Upper lobe of left lung (tissue), 6 donors: ENCODE measurements around the gene ARHGEF40. TPM values are rescaled to one million over a fixed set of nuclear protein-coding genes. Genes with fewer than 3 reads are reported as not detected.
A peak's percentile ranks its signal among the peaks of the same experiment; 100 is the strongest.

Source experiments
- ATAC-seq, 2 donors: fragments of 200-7000 bp; cut with Tn5 transposase; one replicate each; pipeline ENCODE4 v1.9.1; 2022; ENCODE audit warnings: mild to moderate bottlenecking in 2 of 2, moderate library complexity in 2 of 2; ENCODE audit not compliant: low FRiP score in 2 of 2
- DNase-seq, 2 donors: peaks; one replicate each; pipeline ENCODE4 v3.0.0-alpha.2; 2019 to 2020
- H3K27ac ChIP-seq, 4 donors: fragments of 200-600 bp; sonication (generic); one replicate each; pipeline ENCODE4 v1.5.1; 2016 to 2019
- H3K27me3 ChIP-seq, 4 donors: fragments of 200-600 bp; sonication (generic); one replicate each; pipeline ENCODE4 v1.5.1; 2017 to 2019
- H3K36me3 ChIP-seq, 4 donors: fragments of 200-600 bp; sonication (generic); one replicate each; pipeline ENCODE4 v1.5.1; 2016 to 2019
- H3K4me1 ChIP-seq, 4 donors: fragments of 200-600 bp; sonication (generic); one replicate each; pipeline ENCODE4 v1.5.1; 2018 to 2019
- H3K4me3 ChIP-seq, 4 donors: fragments of 200-600 bp; sonication (generic); one replicate each; pipeline ENCODE4 v1.5.1; 2017 to 2019; ENCODE audit warnings: mild to moderate bottlenecking in 2 of 4, moderate library complexity in 1 of 4
- H3K9me3 ChIP-seq, 4 donors: fragments of 200-600 bp; sonication (generic); one replicate each; pipeline ENCODE4 v1.5.1; 2018 to 2019
- EP300 ChIP-seq, 4 donors: sonication (generic); formaldehyde crosslinking; IDR thresholded peaks; one replicate each; pipeline ENCODE4 v1.5.1; 2017; ENCODE audit warnings: antibody characterized with exemption in 4 of 4, control low read depth in 2 of 4
- POLR2A ChIP-seq, 4 donors: fragments of 450-650 bp; IDR thresholded peaks; one replicate each; pipeline ENCODE4 v1.5.1; 2016 to 2017; ENCODE audit warnings: antibody characterized with exemption in 4 of 4, mild to moderate bottlenecking in 2 of 4
- POLR2AphosphoS5 ChIP-seq, 2 donors: sonication (generic); formaldehyde crosslinking; IDR thresholded peaks; one replicate each; pipeline ENCODE4 v1.5.1; 2017; ENCODE audit warnings: antibody characterized with exemption in 2 of 2
- WGBS, 2 donors: methylation state at CpG; one replicate each; pipeline ENCODE4 v1.1.5; 2017 to 2018; 5-methylcytosine and 5-hydroxymethylcytosine counted together
- total RNA-seq, 6 donors: library from RNA; depleted of rRNA in 4 of 6; stranded (reverse); fragments of >200 nt in 4 of 6; gene quantifications; one replicate each; pipeline versions ENCODE4 v1.1.0 to v1.2.1, GENCODE V29; 2016 to 2021
- TF ChIP-seq, protein P1 (sequence below), 6 experiments: fragments of 450-650 bp in 4 of 6; fragments of 200-600 bp in 2 of 6; sonication (generic) in 2 of 6; IDR thresholded peaks; one replicate each; pipeline ENCODE4 v1.5.1; 2016 to 2019; ENCODE audit warnings: antibody characterized with exemption in 6 of 6
- donor health status: DM: no; HTN: no; CAD: no; lungs with moderate emphysema.
- donor health status: DM: no; HTN: yes; CAD: no; lungs with severe emphysema.

The ARHGEF40 gene
- total RNA-seq, 6 donors from 2014 or later: 24.8 to 74.4 (median 36.0) TPM

DNA sequence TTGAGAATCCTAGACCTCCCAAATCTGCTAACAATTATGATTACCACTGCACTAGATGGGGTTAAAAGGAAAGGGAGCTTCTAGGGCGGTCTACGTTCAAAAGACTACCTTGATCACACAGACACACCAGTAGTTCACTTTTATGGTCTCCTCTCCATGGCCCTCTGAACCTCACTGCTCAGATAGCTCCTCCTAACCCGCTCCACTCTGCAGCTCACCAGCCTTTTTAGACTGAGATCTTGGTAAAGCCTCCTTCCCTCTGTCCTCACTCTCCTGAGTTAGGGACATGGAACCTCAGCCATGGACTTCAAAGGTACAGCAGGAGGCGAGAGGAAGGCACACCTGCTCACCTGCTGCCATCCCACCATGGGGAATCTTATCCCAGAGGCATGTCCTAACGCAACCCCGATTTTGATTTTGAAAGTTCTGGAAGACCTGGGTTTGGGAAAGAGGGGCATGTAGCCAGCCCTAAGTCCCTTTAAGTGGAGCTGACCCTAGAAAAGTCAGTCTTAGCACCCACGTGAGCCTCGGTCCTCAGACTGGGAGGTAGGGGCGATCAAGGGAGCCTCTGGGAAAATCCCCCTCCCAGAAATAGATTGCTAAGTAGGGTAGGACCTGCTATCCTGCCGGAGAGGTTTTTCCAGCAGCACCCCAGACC lies 27.0 kb downstream of the ARHGEF40 start:
- TF ChIP-seq EP300 (IDR thresholded peaks at IDR 0.05): no peak
- TF ChIP-seq POLR2A (IDR thresholded peaks at IDR 0.05): no peak
- TF ChIP-seq, protein P1, sequence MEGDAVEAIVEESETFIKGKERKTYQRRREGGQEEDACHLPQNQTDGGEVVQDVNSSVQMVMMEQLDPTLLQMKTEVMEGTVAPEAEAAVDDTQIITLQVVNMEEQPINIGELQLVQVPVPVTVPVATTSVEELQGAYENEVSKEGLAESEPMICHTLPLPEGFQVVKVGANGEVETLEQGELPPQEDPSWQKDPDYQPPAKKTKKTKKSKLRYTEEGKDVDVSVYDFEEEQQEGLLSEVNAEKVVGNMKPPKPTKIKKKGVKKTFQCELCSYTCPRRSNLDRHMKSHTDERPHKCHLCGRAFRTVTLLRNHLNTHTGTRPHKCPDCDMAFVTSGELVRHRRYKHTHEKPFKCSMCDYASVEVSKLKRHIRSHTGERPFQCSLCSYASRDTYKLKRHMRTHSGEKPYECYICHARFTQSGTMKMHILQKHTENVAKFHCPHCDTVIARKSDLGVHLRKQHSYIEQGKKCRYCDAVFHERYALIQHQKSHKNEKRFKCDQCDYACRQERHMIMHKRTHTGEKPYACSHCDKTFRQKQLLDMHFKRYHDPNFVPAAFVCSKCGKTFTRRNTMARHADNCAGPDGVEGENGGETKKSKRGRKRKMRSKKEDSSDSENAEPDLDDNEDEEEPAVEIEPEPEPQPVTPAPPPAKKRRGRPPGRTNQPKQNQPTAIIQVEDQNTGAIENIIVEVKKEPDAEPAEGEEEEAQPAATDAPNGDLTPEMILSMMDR (IDR thresholded peaks at IDR 0.05): no peak
- DNase-seq: no peak
- Histone ChIP-seq H3K4me3 (peak overlapping the region in 3 of 4 donors; percentile 72 to 84 (median 79)), H3K27ac (peak overlapping the region; percentile 87 to 97 (median 92)), H3K9me3 (no peaks in the 10 kb centered on the region), H3K27me3 (no peaks in the 10 kb centered on the region), H3K36me3 (peaks cover 0 to 11% (median 6%) of the 10 kb centered on the region in 4 donors), H3K4me1 (peaks cover 23 to 45% (median 34%) of the 10 kb centered on the region in 4 donors)
- WGBS, 2 donors: 53 to 60% methylated on average over 10 of the region's 10 CpGs
- ATAC-seq: no peak

DNA sequence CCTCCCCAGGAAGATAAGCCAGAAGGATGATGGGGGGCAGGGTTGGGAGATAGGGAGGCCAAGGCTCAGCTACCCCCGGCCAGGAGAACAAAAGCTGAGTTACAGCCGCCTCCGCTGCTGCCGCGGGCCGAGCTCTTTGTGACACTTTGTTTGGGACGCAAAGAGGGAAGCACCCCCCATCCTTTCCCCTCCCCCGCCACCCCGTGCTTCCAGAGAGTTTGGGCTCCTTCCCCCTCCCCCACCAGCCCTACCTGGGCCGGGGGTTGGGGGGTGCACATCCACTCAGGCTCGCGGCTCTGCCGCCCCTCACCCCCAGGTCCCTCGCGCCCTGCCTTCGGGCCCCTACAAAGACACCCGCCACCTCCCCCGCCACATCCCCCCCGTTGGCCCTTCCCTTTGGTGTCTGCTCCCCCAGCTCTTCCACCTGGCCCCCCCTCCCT lies 27.6 kb downstream of the ARHGEF40 start:
- WGBS, 2 donors: 1 to 3% methylated on average over 6 to 11 of the region's 19 CpGs
- peak in 1 of 2 donors; percentile 74 for DNase-seq

DNA sequence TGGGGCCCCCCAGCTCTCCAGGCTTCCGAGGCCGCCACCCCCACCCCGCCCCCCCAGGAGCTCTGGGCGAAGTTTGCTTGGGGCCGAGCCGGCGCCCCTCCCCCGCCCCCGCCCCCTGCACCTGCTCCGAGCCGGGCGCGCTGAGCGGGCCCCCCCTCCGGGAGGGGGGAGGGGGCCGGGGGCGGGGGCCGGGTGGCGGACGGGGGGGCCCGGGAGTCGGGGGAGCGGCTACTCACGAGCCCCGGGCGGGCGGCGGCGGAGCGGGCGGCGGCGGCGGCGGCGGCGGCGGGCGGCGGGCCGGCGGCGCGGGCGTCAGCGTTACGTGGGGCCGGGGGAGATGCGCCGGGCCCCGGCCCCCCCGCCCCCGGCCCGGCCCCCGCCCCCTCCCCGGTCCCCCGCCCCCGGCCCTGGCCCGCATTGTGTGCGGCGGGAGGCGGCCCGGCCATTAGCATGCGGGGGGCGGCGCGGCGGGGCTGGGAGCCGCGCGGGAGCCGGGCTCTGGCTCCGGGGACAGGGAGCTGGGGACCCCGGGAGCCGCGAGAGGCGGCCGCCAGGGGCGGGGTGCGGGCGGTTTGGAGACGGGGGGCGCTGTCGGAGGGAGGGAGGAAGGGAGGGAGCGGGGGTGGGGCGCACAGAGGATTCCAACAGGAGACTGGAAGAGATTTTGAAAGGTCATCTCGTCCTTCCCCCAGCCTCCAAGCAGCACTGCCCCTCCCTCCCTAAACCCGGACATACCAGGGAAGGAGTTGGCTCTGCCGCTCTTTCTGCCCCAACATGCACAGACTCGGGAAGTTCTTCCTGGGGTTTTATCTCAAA lies 28.2 kb downstream of the ARHGEF40 start, which contains the start of gene ZNF219:
Gene ZNF219, minus strand, starts transcription at position 580 of the 816 bp plus-strand sequence. CDS start 5,064 bp downstream, outside the sequence.
- Histone ChIP-seq H3K36me3 (peaks cover 0 to 1% (median 0%) of the 10 kb centered on the region in 4 donors), H3K27ac (peak within 1 kb of the TSS; percentile 87 to 97 (median 92)), H3K27me3 (no peaks in the 10 kb centered on the region), H3K4me1 (peaks cover 27 to 46% (median 36%) of the 10 kb centered on the region in 4 donors), H3K9me3 (no peaks in the 10 kb centered on the region), H3K4me3 (peak within 1 kb of the TSS; percentile 66 to 84 (median 76))
- 0 to 3% methylated on average over 7 of the region's 90 CpGs for WGBS, 2 donors
- peak in 1 of 2 donors; percentile 68 for ATAC-seq
- TF ChIP-seq EP300 (IDR thresholded peaks at IDR 0.05) (no peak), POLR2A (IDR thresholded peaks at IDR 0.05) (peak in 1 of 4 donors; percentile 44), POLR2AphosphoS5 (IDR thresholded peaks at IDR 0.05) (peak in 1 of 2 donors; percentile 65)
- TF ChIP-seq, protein P1 (IDR thresholded peaks at IDR 0.05): peak in 1 of 6 experiments; percentile 24
- peak; percentile 66 to 91 for DNase-seq

More for the DNA sequence above, 27.6 kb downstream of the ARHGEF40 start:
- no peak for TF ChIP-seq POLR2AphosphoS5 (IDR thresholded peaks at IDR 0.05)
- no peaks in the 10 kb centered on the region for H3K27me3 ChIP-seq
- peaks cover 0 to 7% (median 3%) of the 10 kb centered on the region in 4 donors for H3K36me3 ChIP-seq
- peak overlapping the region; percentile 25 to 84 (median 76) for H3K4me3 ChIP-seq
- peak overlapping the region; percentile 87 to 97 (median 92) for H3K27ac ChIP-seq
- peak in 1 of 2 donors; percentile 14 for ATAC-seq
- peaks cover 23 to 43% (median 33%) of the 10 kb centered on the region in 4 donors for H3K4me1 ChIP-seq
- no peaks in the 10 kb centered on the region for H3K9me3 ChIP-seq

DNA sequence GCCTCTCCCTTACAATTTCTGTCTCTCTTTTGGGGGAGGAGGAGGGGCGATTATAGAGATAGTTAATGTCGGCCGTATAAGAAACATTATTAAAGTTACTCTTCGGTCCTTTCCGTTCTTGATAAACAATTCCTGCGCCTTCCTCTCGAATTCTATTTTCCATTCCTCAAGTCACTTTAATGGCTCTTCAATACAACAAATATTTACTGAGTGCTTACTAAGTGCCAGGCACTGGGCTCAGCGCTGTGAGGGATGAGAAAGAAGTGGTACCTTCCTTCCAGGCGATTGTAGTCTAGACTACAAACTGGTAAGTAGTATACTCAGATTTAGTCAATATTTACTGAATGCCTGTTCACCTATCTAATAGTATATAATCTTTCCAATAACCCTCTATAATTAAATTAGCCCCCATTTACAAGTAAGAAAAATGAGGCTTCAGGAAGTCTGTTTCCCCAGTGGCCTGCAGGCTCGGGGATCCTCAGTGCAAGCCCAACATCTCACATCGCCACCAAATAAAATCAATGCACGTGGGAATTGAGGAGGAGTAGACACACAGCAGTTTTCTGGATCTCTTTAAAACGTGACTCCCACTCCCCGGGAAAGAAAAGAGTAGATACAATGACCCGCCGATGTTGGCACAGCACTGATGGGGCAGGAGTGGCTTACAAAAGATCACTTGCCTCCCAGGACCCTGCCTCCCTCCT lies 28.9 kb downstream of the ARHGEF40 start:
- H3K9me3 ChIP-seq: no peaks in the 10 kb centered on the region
- no peak for TF ChIP-seq POLR2A (IDR thresholded peaks at IDR 0.05)
- no peak for TF ChIP-seq EP300 (IDR thresholded peaks at IDR 0.05)
- TF ChIP-seq POLR2AphosphoS5 (IDR thresholded peaks at IDR 0.05): no peak
- TF ChIP-seq, protein P1 (IDR thresholded peaks at IDR 0.05): no peak
- H3K27me3 ChIP-seq: no peaks in the 10 kb centered on the region
- 13 to 14% methylated on average over 16 of the region's 16 CpGs for WGBS, 2 donors
- DNase-seq (no peak), ATAC-seq (no peak)
- peak overlapping the region; percentile 87 to 97 (median 92) for H3K27ac ChIP-seq
- peaks cover 28 to 48% (median 38%) of the 10 kb centered on the region in 4 donors for H3K4me1 ChIP-seq
- H3K36me3 ChIP-seq: no peaks in the 10 kb centered on the region
- H3K4me3 ChIP-seq: peak overlapping the region; percentile 66 to 84 (median 76)
